K562 (cell line): ENCODE measurements around the gene ECM1. TPM values are rescaled to one million over a fixed set of nuclear protein-coding genes. Genes with fewer than 3 reads are reported as not detected.
A peak's percentile ranks its signal among the peaks of the same experiment; 100 is the strongest.

Source experiments
- CBX2 ChIP-seq: fragments of 200-600 bp; sonication (generic); IDR thresholded peaks from one replicate; pipeline ENCODE4 v1.6.1; 2012; ENCODE audit warnings: mild to moderate bottlenecking, low read length, inconsistent platforms; ENCODE audit not compliant: insufficient read depth, poor library complexity, severe bottlenecking
- CBX5 ChIP-seq: IDR thresholded peaks from 2 replicates; pipeline ENCODE4 v1.6.1; 2014; ENCODE audit warnings: low read depth, borderline replicate concordance
- CUX1 ChIP-seq: fragments of 200-800 bp; sonication (Bioruptor generic); IDR thresholded peaks from 2 replicates; pipeline ENCODE4 v1.6.1; 2016; ENCODE audit warnings: missing genetic modification characterization, missing compliant biosample characterization
- FOXJ2 ChIP-seq: fragments of 200-800 bp; sonication (Bioruptor generic); IDR thresholded peaks from 2 replicates; pipeline ENCODE4 v1.6.1; 2016; ENCODE audit warnings: missing genetic modification characterization, missing compliant biosample characterization
- POLR2AphosphoS2 ChIP-seq: IDR thresholded peaks from 2 replicates; pipeline ENCODE4 v1.6.1; 2012; ENCODE audit warnings: low read length, improper control_type of control experiment
- POU5F1 ChIP-seq: fragments of 150-350 bp; IDR thresholded peaks from 2 replicates; pipeline ENCODE4 v1.6.1; 2014; ENCODE audit warnings: borderline replicate concordance, low read length, low read depth, mild to moderate bottlenecking; ENCODE audit not compliant: partially characterized antibody
- RAD51 ChIP-seq: fragments of 450-650 bp; IDR thresholded peaks from 2 replicates; pipeline ENCODE4 v1.7.1; 2016; ENCODE audit warnings: low read depth, mild to moderate bottlenecking, borderline replicate concordance
- TGIF2 ChIP-seq: sonication (generic); formaldehyde crosslinking; IDR thresholded peaks from 2 replicates; pipeline ENCODE4 v1.8.1; 2022; ENCODE audit warnings: mild to moderate bottlenecking, missing genetic modification reagents, moderate library complexity
- XRCC5 ChIP-seq: fragments of 200-400 bp; formaldehyde crosslinking; IDR thresholded peaks from 2 replicates; pipeline ENCODE4 v1.6.1; 2017; ENCODE audit warnings: low read depth, mild to moderate bottlenecking, low read length
- ZNF277 ChIP-seq: fragments of 250-450 bp; sonication (Bioruptor Pico); IDR thresholded peaks from 2 replicates; pipeline ENCODE4 v1.8.0; 2022; ENCODE audit warnings: inconsistent platforms, mild to moderate bottlenecking, moderate library complexity, borderline replicate concordance
- ZNF586 ChIP-seq: fragments of 450-650 bp; formaldehyde crosslinking; conservative IDR thresholded peaks from 2 replicates; pipeline ENCODE4 v1.4.0; 2020; ENCODE audit warnings: mild to moderate bottlenecking, moderate library complexity
- polyA plus RNA-seq, 8 experiments: library from polyadenylated mRNA; depleted of rRNA in 4 of 8; stranded (reverse) in 5 of 8; unstranded in 3 of 8; fragments of >200 nt; fragmentation: Nextera tagmentation in 2 of 8; fragmentation: Illumina TruSeq in 1 of 8; extraction: Ambion mirVana in 2 of 8; extraction: Trizol in 1 of 8; gene quantifications; 2 replicates each; pipeline versions ENCODE4 v1.2.1 to v1.2.3, GENCODE V29; 2011 to 2014; ENCODE audit warnings: inconsistent platforms in 1 of 8, missing spikeins in 1 of 8
- total RNA-seq, 7 experiments: library from RNA; depleted of rRNA in 6 of 7; stranded (reverse); fragments of >200 nt in 6 of 7; fragmentation: Illumina TruSeq in 2 of 7; extraction: Trizol in 2 of 7; gene quantifications; 2 replicates each; pipeline versions ENCODE4 v1.2.1 to v1.2.3, GENCODE V29; 2011 to 2021; ENCODE audit warnings: low replicate concordance in 1 of 7
- TF ChIP-seq, protein P1 (sequence below), 3 experiments: fragments of 200-800 bp in 1 of 3; sonication (Bioruptor generic) in 1 of 3; sonication (generic) in 1 of 3; formaldehyde crosslinking in 1 of 3; IDR thresholded peaks; 2 replicates each; pipeline versions ENCODE4 v1.6.1 to v1.8.0; 2016 to 2022; ENCODE audit warnings: mild to moderate bottlenecking in 2 of 3, missing compliant biosample characterization in 2 of 3, missing genetic modification characterization in 2 of 3, missing genetic modification reagents in 1 of 3
- TF ChIP-seq, protein P2 (sequence below): fragments of 250-450 bp; sonication (Bioruptor Pico); IDR thresholded peaks from 2 replicates; pipeline ENCODE4 v1.5.0; 2022; ENCODE audit warnings: mild to moderate bottlenecking
- TF ChIP-seq, protein P3 (sequence below): fragments of 450-650 bp; formaldehyde crosslinking; IDR thresholded peaks from 2 replicates; pipeline ENCODE4 v1.4.0; 2020; ENCODE audit warnings: mild to moderate bottlenecking

Gene ECM1
- total and polyA plus RNA-seq, 9 of the 15 experiments (the other 6 are each of a cell fraction or from before 2014, with no cell fraction given) = 6.6 to 52.2 (median 12.8) TPM

- TF ChIP-seq CBX2 (no peak), CUX1 (CRISPR knock-in tag) (no peak), CBX5 (no peak), FOXJ2 (peak; percentile 70; the same call in 1 of the 2 replicates), TGIF2 (CRISPR knock-in tag) (no peak), POLR2AphosphoS2 (no peak), ZNF277 (CRISPR knock-in tag) (no peak), RAD51 (peak; percentile 50; the same call in 1 of the 2 replicates), ZNF586 (no peak), POU5F1 (no peak), XRCC5 (peak; percentile 92)
- TF ChIP-seq, protein P1, sequence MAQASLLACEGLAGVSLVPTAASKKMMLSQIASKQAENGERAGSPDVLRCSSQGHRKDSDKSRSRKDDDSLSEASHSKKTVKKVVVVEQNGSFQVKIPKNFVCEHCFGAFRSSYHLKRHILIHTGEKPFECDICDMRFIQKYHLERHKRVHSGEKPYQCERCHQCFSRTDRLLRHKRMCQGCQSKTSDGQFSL (CRISPR knock-in tag; IDR thresholded peaks at IDR 0.05) = peak; percentile 70; the same call in 1 of the 2 replicates
- TF ChIP-seq, protein P1 (tag; IDR thresholded peaks at IDR 0.05) = peak in 1 of 2 experiments; percentile 40; a peak in 2 of 4 replicates
- TF ChIP-seq, protein P2, sequence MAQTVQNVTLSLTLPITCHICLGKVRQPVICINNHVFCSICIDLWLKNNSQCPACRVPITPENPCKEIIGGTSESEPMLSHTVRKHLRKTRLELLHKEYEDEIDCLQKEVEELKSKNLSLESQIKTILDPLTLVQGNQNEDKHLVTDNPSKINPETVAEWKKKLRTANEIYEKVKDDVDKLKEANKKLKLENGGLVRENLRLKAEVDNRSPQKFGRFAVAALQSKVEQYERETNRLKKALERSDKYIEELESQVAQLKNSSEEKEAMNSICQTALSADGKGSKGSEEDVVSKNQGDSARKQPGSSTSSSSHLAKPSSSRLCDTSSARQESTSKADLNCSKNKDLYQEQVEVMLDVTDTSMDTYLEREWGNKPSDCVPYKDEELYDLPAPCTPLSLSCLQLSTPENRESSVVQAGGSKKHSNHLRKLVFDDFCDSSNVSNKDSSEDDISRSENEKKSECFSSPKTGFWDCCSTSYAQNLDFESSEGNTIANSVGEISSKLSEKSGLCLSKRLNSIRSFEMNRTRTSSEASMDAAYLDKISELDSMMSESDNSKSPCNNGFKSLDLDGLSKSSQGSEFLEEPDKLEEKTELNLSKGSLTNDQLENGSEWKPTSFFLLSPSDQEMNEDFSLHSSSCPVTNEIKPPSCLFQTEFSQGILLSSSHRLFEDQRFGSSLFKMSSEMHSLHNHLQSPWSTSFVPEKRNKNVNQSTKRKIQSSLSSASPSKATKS (CRISPR knock-in tag) = no peak
- TF ChIP-seq, protein P3, sequence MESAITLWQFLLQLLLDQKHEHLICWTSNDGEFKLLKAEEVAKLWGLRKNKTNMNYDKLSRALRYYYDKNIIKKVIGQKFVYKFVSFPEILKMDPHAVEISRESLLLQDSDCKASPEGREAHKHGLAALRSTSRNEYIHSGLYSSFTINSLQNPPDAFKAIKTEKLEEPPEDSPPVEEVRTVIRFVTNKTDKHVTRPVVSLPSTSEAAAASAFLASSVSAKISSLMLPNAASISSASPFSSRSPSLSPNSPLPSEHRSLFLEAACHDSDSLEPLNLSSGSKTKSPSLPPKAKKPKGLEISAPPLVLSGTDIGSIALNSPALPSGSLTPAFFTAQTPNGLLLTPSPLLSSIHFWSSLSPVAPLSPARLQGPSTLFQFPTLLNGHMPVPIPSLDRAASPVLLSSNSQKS = no peak
Measured at GRCh38 chr1:150486966-150487762, 20.7 kb upstream of the ECM1 start, which contains the start of gene TARS2 (continued).
